DMS 273 treated with DMSO at 0.1 percent for 48 hours (cell line): ENCODE data around the gene CAMSAP3.
"Not testable (repeated sequence)": the region's sequence is repeated elsewhere in the genome, so short reads cannot be mapped to it uniquely, and the experiment has no call there.

ENCODE experiments used
- DNase-seq: peaks from one replicate; lab custom pipeline; 2025; lab: John Stamatoyannopoulos, UW

Gene CAMSAP3

GRCh38 chr19:7575434-7576040 lies 20.1 kb upstream of the CAMSAP3 start:
- DNase-seq: no peak

GRCh38 chr19:7577422-7577821 lies 18.2 kb upstream of the CAMSAP3 start:
- DNase-seq: not testable (repeated sequence)

GRCh38 chr19:7578127-7578526 lies 17.5 kb upstream of the CAMSAP3 start:
- no peak for DNase-seq

GRCh38 chr19:7579182-7579581 lies 16.5 kb upstream of the CAMSAP3 start:
- no peak for DNase-seq

- no peak for DNase-seq
Observed at GRCh38 chr19:7582446-7582845, 13.2 kb upstream of the CAMSAP3 start.

GRCh38 chr19:7589822-7590221 lies 5.8 kb upstream of the CAMSAP3 start:
- DNase-seq: no peak

- no peak for DNase-seq
Observed at GRCh38 chr19:7590256-7590655, 5.4 kb upstream of the CAMSAP3 start.

GRCh38 chr19:7596211-7596937 lies 711 bp downstream of the CAMSAP3 start:
- DNase-seq: no peak

- DNase-seq: no peak
Observed at GRCh38 chr19:7597689-7598088, 2.0 kb downstream of the CAMSAP3 start.

- no peak for DNase-seq
Observed at GRCh38 chr19:7598180-7598579, 2.5 kb downstream of the CAMSAP3 start.

GRCh38 chr19:7600721-7601120 lies 5.1 kb downstream of the CAMSAP3 start:
- DNase-seq: no peak

- no peak for DNase-seq
Observed at GRCh38 chr19:7602240-7602934, 6.7 kb downstream of the CAMSAP3 start.

- no peak for DNase-seq
Observed at GRCh38 chr19:7602935-7603497, 7.4 kb downstream of the CAMSAP3 start.

- no peak for DNase-seq
Observed at GRCh38 chr19:7603919-7604318, 8.3 kb downstream of the CAMSAP3 start.

- DNase-seq: no peak
Observed at GRCh38 chr19:7605490-7606222, 10.0 kb downstream of the CAMSAP3 start.

- DNase-seq: no peak
Observed at GRCh38 chr19:7606289-7606688, 10.6 kb downstream of the CAMSAP3 start.

- DNase-seq: no peak
Observed at GRCh38 chr19:7607212-7607873, 11.7 kb downstream of the CAMSAP3 start.

GRCh38 chr19:7607874-7608560 lies 12.4 kb downstream of the CAMSAP3 start:
- DNase-seq: no peak

GRCh38 chr19:7610491-7611240 lies 15.0 kb downstream of the CAMSAP3 start:
- no peak for DNase-seq

- no peak for DNase-seq
Observed at GRCh38 chr19:7611541-7612279, 16.0 kb downstream of the CAMSAP3 start.
